Measurements from ENCODE around the gene RAPH1.

RAPH1 gene

DNA sequence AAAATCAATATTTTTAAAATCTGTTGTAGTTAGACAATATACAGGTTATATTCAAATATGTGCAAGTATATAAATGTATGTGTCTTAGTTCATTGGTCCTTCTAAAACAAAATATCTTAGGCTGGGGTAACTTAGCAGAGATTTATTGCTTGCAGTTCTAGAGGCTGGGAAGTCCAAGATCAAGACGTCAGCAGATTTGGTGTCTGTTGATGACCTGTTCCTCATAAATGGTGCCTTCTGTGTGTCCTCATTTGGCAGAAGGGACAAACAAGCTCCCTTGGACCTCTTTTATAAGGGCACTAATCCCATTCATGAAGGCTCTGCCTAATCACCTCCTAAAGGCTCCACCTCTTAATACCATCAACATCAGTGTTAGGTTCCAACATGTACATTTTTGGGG, 175.7 kb downstream of the RAPH1 start:
- DNase-seq (ENCODE audit: low spot score), result no peak

DNA sequence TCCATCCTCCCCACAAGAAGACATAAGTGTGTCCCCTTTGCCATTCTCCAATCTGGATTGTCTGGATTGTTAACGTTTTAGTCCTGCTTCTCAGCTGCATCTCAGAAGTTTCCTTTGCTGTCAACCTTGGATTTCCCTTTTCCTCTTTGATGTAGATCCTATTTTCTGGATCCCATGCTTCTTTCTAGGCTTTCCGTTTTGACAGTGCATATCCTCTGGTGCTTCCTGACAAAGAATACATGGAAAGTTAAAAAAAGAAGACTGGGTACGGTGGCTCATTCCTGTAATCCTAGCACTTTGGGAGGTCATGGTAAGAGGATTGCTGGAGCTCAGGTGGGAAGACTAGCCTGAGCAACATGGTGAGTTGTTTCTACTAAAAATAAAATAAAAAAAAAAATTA, 180.1 kb downstream of the RAPH1 start:
- no peak for DNase-seq (ENCODE audit: low spot score)

DNA sequence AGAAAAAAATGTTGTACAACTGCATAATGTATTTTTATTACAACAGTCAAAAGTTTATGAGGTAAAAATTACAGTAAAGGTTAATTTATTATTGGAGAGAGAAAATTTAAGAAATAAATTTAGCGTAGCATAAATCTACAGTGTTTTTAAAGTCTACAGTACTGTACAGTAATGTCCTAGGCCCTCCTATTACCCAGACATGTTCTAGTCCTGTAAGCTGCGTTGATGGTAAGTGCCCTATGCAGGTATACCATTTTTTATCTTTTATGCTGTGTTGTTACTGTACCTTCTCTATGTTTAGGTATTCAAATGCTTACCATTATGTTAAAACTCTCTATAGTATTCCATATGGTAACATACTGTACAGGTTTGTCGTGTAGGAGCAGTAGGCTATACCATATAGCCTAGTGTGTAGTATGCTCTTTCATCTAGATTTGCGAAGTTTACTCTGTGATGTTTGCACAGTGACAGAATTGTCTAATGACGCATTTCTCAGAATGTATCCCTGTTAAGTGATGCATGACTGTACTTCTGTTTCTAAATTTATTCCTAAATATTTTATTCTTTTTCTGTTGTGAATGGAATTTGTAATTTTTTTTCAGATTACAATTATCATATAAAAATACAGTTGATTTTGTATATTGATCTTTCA, 182.4 kb downstream of the RAPH1 start:
- DNase-seq (ENCODE audit: low spot score), result no peak

DNA sequence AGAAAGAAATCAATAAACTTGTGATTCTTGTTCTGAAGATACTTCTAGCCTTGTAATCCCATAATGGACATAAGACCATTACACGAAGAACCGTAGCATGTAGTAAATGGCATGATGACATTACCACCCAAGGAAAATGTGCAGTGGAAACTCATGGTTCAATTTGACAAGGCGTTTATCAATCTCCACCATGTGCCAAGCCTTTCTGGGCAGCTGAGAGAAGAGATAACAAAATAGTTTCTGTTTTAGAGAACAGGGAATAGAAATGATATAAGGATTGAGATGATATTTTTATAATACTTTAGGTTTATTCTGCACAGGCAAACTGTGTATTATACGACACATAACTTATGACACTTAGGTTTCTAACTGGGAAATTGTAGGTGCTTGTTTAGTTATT, 187.7 kb downstream of the RAPH1 start:
- DNase-seq (ENCODE audit: low spot score), result no peak

DNA sequence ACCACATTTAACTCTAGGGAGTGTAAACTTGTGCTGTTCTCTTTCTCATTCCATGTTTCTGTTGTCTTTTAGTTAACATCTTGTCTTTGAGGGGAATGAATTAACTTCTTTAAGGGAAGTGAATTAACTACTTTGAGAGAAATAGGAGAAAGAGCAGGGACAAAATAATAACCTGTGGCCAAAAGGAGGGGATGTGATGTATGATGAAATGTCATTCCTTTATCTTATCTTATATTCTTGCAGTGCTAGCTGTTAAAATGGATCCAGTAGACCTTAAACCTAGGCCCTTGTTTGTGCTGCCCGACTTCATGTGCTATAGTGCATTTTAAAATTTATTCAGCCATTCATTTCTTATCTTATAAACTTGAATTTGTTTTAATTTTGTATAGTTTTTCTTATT, 188.5 kb downstream of the RAPH1 start:
- no peak for DNase-seq (ENCODE audit: low spot score)

DNA sequence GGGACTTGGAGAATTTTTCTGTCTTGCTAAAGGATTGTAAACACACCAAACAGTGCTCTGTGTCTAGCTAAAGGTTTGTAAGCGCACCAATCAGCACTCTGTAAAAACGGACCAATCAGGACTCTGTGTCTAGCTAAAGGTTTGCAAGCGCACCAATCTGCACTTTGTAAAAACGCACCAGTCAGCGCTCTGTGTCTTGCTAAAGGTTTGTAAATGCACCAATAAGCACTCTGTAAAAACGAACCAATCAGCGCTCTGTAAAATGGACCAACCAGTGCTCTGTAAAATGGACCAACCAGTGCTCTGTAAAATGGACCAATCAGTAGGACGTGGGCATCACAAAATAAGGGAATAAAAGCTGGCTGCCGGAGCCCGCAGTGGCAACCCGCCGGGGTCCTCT, 190.4 kb downstream of the RAPH1 start:
- no peak for DNase-seq (ENCODE audit: low spot score)
